ENCODE data around the gene BTBD2. TPM values are rescaled to one million over a fixed set of nuclear protein-coding genes. Genes with fewer than 3 reads are reported as not detected.
A peak's percentile ranks its signal among the peaks of the same experiment; 100 is the strongest.
"Not testable (repeated sequence)": the region's sequence is repeated elsewhere in the genome, so short reads cannot be mapped to it uniquely, and the experiment has no call there.

Gene BTBD2
- total and polyA plus RNA-seq, 2 of the 8 experiments (the other 6 are each of a cell fraction or from before 2014, with no cell fraction given): 91.7 to 92.3 TPM

DNA sequence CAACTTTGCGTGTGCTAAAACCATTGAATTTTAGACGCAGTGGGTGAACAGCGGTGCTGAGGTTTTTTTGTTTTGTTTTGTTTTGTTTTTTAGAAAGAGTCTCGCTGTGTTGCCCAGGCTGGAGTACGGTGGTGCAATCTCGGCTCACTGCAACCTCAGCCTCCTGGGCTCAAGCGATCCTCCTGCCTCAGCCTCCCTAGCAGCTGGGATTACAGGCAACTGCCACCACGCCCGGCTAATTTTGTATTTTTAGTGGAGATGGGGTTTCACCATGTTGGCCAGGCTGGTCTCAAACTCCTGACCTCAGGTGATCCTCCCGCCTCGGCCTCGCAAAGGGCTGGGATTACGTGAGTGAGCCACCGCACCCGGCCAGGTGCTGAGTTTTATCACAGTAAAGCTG, 18.7 kb upstream of the BTBD2 start:
- H2BK15ac ChIP-seq (ENCODE audit: low read length); H3K56ac ChIP-seq (replicated peaks; ENCODE audit: insufficient read length, low read depth, low read length); H2BK12ac ChIP-seq (ENCODE audit: low read depth, low read length); FAIRE-seq; H3K14ac ChIP-seq (ENCODE audit: insufficient read length); H4K20me1 ChIP-seq (replicated peaks in 1 of 2; ENCODE audit: control insufficient read depth in 1 of 2, insufficient read depth in 2 of 2, low read length in 2 of 2); H3K79me2 ChIP-seq (ENCODE audit: control insufficient read depth in 1 of 2, insufficient read depth in 2 of 2, low read length in 2 of 2); H2BK120ac ChIP-seq (replicated peaks; ENCODE audit: low read depth, low read length); H3K4me1 ChIP-seq (replicated peaks in 1 of 4; ENCODE audit: control insufficient read depth in 3 of 4, insufficient read depth in 4 of 4, low read length in 3 of 4); H3K9ac ChIP-seq (replicated peaks in 1 of 4; ENCODE audit: extremely low read depth in 1 of 4, low read depth in 3 of 4, low read length in 3 of 4); H3K36me3 ChIP-seq (ENCODE audit: control insufficient read depth in 2 of 4, insufficient read depth in 4 of 4, low read length in 3 of 4); H3K4ac ChIP-seq (replicated peaks; ENCODE audit: insufficient read length, low read depth, low read length); H4K91ac ChIP-seq (replicated peaks; ENCODE audit: insufficient read length, low read length); H3K23ac ChIP-seq (ENCODE audit: insufficient read length); H3K27me3 ChIP-seq (replicated peaks in 1 of 4; ENCODE audit: control insufficient read depth in 3 of 4, extremely low read depth in 1 of 4, insufficient read depth in 3 of 4, low read length in 3 of 4); H3K27ac ChIP-seq (ENCODE audit: low read depth, low read length); H4K5ac ChIP-seq (ENCODE audit: insufficient read length, low read depth, low read length); H3K23me2 ChIP-seq (ENCODE audit: low read depth, low read length); H3K79me1 ChIP-seq (ENCODE audit: low read depth, low read length); H2BK20ac ChIP-seq (ENCODE audit: low read length); H3K18ac ChIP-seq (ENCODE audit: extremely low read depth, low read length); H2AFZ ChIP-seq (ENCODE audit: low read length); H3K9me3 ChIP-seq (ENCODE audit: insufficient read depth in 2 of 2, low read depth in 1 of 2, low read length in 1 of 2); H2AK5ac ChIP-seq (ENCODE audit: low read depth, low read length); DNase-seq (ENCODE audit: low read depth in 1 of 2, low spot score in 2 of 2): not testable (repeated sequence)
- Histone ChIP-seq H3K4me2 (ENCODE audit: insufficient read depth in 1 of 2, low read depth in 2 of 2, low read length in 2 of 2) (peak overlapping the region in 1 of 2 experiments; percentile 31; a peak in 2 of 4 replicates), H3K4me3 (ENCODE audit: extremely low read depth in 1 of 4, insufficient read depth in 2 of 4, low read depth in 3 of 4, low read length in 4 of 4) (peak overlapping the region in 2 of 4 experiments; percentile 15 to 27; a peak in 1 of 8 replicates), H2BK5ac (ENCODE audit: low read depth, low read length) (peak overlapping the region; percentile 18; the same call in 1 of the 2 replicates), H4K8ac (ENCODE audit: extremely low read depth, insufficient read depth, low read length) (peak overlapping the region; percentile 66; the same call in 1 of the 2 replicates)
- CTCF ChIA-PET (ENCODE audit: partially characterized antibody): interaction anchor here (0.8 to 1.7 kb wide), 9 partner anchors 11 to 88 kb away, joined by 3 to 6 read pairs (median 4); no protein-coding TSS in a partner anchor
- 96% methylated on average over 14 of the region's 15 CpGs; no CpG with 5 or more reads in 1 of the 2 experiments for WGBS, 2 experiments (ENCODE audit: extremely low coverage in 1 of 2, insufficient coverage in 1 of 2, insufficient read length in 1 of 2, insufficient replicate concordance in 2 of 2, low coverage in 1 of 2, low lambda C conversion rate in 2 of 2, missing lambda C conversion rate in 1 of 2)
- POLR2A ChIA-PET (ENCODE audit: partially characterized antibody): interaction anchor here (0.7 to 27.5 kb wide), 8 partner anchors 8 to 61 kb away, joined by 3 to 524 read pairs (median 4); partner anchors contain the start of gene MKNK2
